Measurements from ENCODE around the gene STH.

The STH gene

DNA sequence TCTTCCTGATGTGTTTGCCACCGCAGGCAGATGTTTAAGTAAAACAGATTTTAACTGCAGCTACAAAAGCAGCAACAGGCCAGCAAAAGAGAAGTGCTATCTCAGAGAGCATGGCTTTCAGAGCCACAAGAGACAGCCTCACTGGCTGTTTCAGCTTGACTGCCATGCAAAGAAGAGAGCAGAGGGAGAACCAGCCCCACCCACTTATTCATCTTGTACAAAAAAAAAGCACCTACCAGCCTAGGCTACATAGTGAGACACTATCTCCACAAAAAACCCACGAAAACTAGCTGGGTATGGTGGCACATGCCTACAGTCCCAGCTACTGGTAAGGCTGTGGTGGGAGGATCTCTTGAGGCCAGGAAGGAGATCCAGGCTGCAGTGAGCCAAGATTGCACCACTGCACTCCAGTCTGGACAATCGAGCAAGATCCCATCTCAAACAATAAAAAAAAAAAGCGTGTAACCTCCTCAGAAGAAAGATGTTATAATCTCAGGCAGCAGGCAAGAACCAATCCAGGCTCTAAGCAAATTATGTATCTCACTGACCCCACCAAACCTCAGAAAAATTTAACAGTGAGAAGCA is 30.0 kb downstream of the STH start:
- DNase-seq: no peak

DNA sequence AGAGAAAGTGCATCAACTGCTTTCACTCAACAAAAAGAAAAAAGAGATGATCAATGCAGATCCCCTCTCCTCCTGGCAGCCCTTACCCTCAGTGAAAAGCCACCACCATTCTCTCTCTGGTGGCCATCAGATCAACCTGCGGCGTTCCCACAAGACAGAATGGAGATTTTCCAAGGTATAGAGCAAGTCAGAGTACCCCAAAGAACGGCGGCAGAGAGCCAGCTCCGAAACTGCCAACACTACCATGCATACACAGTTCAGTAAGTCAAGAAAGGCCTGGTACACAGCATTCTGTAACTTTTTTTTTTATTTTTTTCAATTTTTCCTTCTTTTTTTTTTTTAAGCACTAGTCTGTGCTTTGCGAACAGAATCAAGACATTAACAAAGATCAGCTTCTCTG is 30.6 kb downstream of the STH start:
- DNase-seq: no peak

DNA sequence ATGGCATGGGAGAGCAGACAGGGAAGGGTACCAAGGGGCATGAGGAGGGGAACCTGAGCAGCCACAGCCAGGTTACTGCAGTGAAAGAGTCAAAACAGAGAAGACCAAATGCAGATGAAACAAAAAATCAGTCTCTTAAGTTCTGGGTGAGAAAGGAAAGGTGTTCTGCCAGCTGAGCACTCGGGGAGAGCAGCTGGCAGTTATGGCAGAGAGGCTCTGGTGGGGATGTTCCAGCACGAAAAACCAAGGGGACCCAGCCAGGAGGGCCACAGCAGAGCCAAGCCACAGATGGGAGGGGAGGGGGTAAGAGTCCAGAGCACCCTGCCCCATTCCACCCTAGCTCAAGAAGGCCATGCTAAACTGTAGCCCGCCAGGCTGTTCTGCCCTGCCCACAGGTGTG is 31.7 kb downstream of the STH start:
- no peak for DNase-seq

DNA sequence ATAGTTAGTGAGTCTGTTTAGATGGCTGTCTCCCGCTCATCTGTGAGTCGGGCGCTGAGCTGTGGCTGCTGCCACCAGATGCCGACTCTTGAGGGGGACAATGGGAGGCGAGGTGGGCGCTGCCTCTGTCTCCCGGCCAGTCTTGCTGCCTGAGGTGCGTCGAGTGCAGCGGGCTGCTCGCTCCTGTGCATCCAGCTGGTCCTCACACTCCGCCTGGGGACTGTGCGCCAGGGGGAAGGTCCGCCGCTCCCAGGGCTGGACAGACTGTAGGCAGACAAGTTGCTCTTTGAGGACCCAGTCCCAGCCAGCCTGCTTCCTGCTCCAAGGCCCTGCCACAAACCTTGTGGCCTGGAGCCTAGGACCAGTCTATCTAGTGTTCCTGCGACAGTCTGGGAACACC is 32.4 kb downstream of the STH start:
- DNase-seq: no peak

DNA sequence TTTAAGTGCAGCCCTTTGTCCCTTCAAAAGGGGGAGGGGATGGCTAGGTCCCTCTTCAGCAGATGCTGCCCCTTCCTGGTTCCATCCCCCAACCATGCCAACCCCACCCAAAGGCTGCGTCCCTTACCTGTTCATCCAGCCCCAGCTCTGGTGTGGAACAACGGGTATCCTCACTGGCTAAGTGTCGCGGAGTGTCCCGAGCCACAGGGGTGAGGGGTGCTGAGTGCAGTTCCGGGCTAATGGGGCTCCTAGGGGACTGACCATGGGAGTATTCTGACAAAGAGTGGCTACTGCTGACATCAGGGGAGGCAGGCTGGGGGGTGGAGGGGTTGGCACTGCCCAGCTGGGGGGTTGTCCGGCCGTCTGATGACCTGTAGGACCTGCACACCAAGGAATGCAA is 32.9 kb downstream of the STH start:
- no peak for DNase-seq

DNA sequence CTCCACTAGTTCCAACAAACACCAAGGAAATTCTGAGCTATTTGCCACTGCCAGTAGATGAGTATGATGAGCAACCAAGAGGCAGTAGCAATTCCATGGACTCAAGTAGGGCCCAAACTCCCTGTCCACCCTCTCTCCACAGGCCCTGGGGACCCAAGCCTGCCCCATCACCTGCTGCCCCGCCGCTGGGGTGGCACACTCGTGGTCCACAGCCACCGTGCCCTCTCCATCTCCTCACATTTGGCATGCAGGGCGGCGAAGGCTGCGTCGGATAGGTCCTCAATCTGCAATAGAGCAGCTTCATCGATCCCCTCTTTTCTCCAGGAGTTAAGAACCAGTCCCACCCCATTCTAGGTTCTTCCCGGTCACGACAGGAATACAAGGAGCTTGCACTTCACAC is 33.9 kb downstream of the STH start:
- no peak for DNase-seq

DNA sequence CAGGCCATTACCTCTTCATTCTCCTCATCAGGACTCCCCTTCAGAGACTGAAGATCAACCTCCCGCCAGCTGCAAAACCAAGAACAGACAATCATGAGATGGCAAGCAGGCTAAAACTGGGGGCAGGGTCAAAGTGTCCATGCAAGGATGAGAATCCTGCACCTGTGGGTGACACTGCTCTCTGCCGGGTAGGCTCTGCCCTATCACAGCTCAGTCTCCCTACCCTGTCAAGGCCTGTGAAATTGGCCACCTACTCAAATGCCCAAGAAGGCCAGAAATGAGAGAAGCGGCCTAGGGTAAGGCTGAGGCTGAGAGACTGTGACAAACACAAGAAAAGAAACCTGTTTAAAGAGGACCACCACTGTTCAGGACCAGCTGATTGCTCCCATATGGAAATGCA is 34.3 kb downstream of the STH start:
- no peak for DNase-seq

DNA sequence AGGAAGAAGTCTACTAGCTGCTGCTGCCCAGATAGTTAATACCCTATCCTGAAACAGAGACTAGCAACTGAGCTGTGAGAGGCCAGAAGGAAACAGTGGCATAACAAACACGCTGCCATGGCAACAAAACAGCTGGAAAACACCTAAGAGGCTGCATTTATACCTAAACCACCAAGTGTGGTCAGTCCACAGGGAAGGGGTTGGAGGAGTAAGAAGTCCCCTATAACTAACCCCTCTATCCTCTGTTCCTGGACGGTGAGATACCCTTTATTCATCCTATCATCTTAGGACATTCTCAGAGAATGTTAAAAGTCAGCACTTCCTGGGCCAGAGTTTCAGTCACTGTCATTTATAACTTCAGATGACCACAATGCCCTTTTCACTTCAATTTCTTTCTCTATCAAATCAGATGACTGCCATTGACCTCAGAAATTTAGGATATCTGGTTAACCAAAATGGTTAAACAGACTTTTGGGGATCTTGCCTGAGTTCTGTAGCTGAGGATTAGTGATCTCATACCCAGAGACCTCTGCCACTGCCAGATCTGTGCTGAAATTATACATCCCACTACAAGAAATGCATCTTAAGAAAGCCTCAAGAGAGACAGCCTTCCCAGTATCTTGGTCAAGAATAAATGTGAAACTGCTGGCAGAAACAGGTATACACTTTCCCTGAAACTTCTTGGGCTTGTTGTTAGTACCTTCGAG is 36.2 kb downstream of the STH start:
- DNase-seq: no peak

DNA sequence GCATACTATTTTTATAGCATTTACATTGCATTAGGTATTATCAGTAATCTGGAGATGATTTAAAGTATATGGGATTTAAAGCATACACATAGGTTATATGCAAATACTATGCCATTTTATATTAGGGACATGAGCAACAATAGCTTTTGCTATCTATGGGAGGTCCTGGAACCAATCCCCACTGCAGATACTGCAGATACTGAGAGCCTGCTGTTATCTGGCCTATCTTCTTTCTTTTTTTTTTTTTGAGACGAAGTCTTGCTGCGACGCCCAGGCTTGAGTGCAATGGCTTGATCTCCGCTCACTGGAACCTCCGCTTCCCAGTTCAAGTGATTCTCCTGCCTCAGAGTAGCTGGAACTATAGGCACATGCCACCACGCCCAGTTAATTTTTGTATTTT is 37.4 kb downstream of the STH start:
- no peak for DNase-seq

DNA sequence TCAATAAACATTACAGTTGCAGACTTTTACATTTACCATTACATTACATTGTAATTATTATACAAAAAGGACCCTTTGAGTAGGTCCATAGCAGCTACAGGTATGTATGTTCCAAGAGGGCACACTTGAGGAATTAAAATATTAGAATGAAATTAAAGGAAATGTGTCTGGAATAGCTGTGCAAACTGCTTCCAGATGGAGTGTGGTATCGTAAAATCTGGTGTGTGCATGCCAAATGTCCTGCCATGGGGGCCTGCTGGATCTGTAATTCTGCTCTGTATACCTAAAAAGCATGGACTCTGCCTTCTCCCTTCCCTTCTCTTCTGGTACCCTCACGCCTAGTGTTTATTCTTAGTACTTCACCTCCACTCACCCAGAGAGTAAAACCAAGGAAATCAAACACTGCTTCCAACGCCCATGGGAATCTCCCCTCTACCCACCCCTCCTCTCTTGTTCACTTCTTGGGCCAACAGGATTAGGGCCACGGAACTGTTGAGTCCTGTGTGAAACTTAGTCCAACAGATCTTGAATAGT is 38.7 kb downstream of the STH start:
- no peak for DNase-seq

DNA sequence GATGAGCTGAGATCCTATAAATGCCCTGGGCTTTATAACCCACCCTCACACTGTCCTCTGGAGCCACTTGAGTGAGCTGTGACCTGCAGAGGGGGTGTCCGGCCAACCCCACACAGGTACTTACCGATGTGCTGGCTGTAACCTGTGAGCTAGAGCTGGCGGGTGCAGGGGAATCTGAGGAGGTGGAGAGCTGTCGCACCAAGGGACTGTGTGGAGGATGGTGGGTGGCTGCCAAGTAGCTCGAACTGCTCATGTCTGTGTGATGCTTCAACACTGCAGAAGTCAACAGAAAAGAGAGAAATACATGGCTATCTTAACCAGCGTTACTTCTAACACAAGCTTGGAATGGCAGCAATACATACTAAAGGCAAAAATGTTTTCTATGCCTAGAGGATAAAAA is 39.4 kb downstream of the STH start:
- no peak for DNase-seq

DNA sequence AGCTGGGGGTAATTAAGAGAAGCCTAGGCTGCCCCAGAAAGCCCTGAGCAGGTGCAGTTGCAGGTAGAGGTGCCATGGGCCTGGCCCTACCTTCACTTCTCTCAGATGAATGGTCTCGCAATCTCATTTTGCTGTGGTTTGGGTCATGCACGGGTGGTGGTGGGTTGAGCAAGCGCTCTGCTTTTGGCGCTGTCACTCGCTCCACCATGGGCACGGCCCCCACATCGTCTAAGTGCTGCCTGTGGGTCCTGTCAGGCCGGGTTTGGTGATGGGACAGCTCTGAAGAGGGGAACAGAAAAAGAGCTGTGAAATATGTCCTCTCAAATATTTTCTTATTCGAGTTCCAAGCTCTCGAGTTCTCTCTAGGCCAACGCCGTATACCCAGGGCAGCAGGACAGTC is 39.9 kb downstream of the STH start:
- DNase-seq: no peak

DNA sequence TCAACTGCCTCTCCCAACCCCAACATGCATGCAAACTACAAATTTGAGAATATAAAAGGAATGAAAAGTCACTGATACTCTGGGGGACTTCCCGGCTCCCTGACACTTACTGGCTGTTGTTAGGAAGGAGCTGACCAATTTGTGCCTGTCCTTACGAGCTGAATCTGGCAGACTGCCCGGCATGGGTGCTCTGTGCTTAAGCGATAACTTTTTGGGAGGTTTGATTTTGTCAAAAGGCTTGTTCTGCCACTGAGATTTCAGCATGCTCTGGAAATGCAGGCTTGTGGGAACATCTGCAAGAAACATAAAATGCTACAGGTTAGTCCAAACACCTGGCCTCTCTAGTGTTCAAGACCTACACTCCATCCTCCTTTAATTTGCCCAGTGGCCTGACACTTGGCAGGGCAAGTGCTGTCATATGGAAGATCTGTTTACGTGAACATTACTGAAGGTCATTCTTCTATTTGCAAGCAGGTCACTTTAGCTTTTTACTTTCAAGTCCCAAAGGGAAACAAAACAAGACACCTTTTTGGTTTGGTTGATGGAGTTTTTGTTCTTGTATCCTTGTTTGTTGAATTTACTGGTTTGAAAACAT is 40.6 kb downstream of the STH start:
- no peak for DNase-seq

DNA sequence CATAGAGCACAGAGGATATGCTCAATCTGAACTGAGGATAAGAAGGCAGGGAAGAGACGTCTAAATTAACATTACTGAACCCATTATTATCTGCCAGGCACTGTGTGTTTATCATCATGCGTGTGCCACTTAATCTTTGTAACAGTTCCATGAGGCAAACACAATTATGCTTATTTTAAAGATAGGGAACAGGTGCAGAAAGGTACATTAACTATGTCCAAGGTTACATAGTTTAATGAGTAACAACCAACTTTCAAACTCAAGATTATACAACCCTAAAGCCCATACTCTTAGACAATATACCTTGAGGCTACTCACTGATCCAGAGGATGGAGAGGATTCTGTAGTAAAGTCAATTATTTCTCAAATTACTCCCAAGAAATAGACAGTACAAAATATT is 43.2 kb downstream of the STH start:
- no peak for DNase-seq

DNA sequence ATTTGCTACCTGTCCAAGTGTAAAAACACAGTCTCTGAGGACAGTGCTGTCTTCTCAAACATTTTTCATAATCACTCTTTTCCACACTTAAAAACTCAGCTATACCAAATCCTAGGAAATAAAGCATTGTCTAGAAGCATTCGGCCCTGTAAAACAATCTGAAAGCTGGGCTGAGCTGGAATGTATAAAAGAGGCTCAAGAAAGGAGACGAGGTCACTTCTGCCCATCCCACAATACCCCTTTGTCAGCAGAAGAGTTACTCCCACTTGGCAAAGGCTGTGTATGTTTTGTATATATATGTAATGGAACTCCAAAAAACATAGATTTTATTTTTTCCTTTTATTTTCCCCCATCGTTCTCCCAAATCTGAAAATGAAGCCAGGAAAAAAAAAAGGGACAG is 43.9 kb downstream of the STH start:
- DNase-seq: no peak

DNA sequence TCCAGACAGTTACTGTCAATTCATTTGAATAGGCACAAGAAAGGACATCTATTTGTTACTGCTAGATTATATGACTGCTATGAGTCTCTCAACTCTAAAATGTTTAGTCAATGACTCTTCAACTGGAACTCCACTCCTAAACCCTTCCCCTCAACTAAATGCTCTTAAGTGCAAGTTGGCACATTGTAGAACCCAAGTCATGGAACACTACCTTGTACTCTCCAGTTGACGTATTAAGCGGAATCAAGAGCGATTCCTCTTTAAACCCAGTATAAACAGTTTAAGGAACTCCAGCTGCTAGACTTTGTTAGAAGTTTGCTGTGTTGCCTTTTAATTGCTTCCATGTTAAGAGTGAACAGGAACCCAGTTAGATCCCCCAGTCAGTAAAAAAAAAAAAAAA is 44.6 kb downstream of the STH start:
- DNase-seq: no peak

DNA sequence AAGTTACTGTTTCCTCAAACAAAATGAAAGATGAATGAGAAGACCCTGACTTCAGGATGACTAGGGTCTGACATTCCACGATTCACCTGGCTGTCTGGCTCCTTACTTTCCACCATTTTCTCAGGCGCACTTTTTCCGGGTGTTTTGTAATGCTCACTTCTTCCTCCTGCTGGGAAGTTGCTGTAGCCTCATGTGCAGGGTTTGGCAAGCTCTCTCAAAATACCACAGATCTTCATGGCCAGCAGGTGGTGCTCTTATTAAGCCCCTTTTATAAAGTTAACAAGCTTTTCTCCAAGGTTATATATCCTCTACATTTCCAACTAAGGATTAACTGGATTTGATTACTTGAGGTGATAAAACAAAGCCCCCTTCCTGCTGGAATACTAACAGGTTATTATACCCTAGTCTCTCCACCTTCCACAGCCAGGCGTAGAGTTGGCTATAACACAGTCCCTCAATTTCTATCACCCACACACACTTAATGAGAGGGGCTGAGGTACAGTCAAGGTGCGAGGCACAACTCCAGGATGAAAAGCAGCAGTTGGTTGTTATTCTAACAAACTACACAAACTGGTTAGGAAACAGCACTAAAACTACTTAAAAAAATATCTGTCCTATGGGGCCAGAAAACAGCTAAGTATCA is 45.4 kb downstream of the STH start:
- DNase-seq: no peak

DNA sequence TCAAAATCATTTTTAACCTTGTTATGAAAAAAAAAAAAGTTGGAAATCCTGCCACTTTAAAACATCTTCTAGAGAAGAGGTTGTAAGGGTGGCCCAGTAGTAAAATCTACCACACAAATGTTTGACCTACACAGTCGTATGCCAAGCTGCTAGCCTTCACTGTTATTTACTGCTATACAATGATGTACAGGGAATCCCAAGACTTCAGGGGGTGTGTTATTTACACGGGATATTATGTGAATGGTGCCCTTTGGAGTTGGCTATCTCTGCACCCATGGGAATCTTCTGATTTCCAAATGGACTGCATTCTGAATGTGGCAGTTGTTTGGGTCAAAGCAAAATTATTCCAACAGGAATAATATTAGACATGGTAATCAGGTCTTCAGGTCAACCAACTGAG is 45.9 kb downstream of the STH start:
- DNase-seq: no peak

DNA sequence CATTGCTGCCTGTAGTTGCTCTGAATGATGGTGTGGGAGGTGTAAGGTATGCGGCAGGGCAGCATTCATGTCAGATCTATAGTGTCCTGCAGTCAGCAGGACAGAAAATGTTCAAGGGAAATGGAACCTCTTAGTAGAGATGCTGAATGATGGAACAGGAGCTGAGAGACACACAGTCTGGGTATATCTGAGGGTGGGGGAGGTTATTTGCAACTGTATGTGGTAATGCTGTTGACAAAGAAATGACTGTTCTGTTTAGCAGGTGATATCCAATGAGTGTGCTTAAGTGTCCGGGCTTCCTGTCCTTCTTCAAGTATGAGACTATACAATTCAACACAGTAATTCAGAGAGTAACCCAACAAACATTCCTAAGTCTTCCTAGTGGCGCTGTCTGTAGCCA is 46.6 kb downstream of the STH start:
- DNase-seq: no peak

DNA sequence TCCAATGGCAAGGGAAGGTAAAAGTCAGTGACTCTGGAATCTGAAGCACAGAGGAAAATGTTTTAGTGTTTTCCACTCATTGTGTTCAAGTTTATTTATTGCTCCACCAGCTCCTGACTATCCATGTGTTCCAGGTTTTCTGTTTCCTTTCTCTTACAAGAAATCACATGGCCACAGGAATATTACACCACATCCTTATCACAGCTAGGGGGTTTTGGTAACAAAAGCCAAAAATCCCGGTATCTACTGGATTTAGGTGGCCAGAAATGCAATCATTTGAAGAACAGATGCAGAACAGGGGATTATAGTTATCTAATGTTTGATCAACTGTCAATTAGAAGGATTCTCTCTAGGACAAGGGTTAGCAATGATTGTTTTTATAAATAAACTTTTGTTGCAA is 47.9 kb downstream of the STH start:
- no peak for DNase-seq

DNA sequence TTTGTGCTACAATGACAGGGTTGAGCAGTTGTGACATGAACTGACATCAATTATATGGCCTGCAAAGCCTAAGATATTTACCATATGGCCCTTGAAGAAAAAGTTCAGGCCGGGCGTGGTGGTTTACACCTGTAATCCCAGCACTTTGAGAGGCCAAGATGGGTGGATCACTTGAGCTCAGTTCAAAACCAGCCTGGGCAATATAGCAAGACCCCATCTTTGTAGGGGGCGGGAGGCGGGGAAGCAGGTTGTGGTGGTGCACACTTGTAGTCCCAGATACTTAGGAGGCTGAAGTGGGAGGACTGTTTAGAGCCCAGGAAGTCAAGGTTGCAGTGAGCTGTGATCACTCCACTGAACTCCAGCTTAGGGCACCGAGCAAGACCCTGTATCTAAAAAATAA is 48.3 kb downstream of the STH start:
- DNase-seq: no peak

DNA sequence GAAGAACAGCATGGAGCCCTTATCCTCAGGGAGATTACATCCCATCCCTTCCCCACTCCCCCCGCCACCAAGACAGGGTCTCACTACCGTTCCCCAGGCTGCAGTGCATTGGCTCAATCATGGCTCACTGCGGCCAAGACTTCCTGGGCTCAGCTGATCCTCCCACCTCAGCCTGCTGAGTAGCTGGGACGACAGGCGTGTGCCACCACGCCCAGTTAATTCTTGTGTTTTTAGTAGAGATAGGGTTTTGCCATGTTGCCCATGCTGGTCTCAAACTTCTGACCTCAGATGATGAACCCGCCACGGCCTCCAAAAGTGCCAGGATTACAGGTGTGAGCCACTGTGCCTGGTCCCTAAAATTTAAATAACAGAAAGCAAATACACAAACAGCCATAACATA is 48.8 kb downstream of the STH start:
- no peak for DNase-seq
